ENCODE data around the gene FABP2.

GRCh38 chr4:119307606-119308005 is 14.3 kb downstream of the FABP2 start:
- TF ChIP-seq, protein P1, sequence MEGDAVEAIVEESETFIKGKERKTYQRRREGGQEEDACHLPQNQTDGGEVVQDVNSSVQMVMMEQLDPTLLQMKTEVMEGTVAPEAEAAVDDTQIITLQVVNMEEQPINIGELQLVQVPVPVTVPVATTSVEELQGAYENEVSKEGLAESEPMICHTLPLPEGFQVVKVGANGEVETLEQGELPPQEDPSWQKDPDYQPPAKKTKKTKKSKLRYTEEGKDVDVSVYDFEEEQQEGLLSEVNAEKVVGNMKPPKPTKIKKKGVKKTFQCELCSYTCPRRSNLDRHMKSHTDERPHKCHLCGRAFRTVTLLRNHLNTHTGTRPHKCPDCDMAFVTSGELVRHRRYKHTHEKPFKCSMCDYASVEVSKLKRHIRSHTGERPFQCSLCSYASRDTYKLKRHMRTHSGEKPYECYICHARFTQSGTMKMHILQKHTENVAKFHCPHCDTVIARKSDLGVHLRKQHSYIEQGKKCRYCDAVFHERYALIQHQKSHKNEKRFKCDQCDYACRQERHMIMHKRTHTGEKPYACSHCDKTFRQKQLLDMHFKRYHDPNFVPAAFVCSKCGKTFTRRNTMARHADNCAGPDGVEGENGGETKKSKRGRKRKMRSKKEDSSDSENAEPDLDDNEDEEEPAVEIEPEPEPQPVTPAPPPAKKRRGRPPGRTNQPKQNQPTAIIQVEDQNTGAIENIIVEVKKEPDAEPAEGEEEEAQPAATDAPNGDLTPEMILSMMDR (conservative IDR thresholded peaks at IDR 0.05; ENCODE audit: low read depth, low read length): no peak
- no peak for TF ChIP-seq EZH2 (IDR thresholded peaks at IDR 0.05; ENCODE audit: borderline replicate concordance, low read depth, low read length, poor library complexity, severe bottlenecking)

Data from A673 (cell line).